HepG2 (cell line): ENCODE data around the gene RSAD1. TPM values are rescaled to one million over a fixed set of nuclear protein-coding genes. Genes with fewer than 3 reads are reported as not detected.
A peak's percentile ranks its signal among the peaks of the same experiment; 100 is the strongest.

Source experiments
- ATAC-seq: fragments of 200-7000 bp; cut with Tn5 transposase; 3 replicates; pipeline ENCODE4 v1.9.1; 2020; ENCODE audit warnings: mild to moderate bottlenecking, moderate library complexity
- BruUV-seq: library from RNA; stranded (reverse); fragments of 400-500 nt; replicated peaks from 2 replicates; lab custom pipeline; 2021; lab: Mats Ljungman, UMichigan
- CTCF ChIA-PET: fragments of 300-600 bp; formaldehyde crosslinking; extraction: SDS; loops from one replicate; lab custom pipeline; 2021; ENCODE audit warnings: low total read pairs, inconsistent platforms, low intra/inter-chr PET ratio; lab: Yijun Ruan, JAX
- POLR2A ChIA-PET: fragments of 350-600 bp; sonication (Branson Sonifier 250); formaldehyde crosslinking; loops from one replicate; lab custom pipeline; 2020; ENCODE audit warnings: antibody characterized with exemption, inconsistent platforms; lab: Yijun Ruan, JAX
- DNase-seq: peaks from one replicate; pipeline ENCODE4 v3.0.0-alpha.2; 2015; ENCODE audit warnings: low spot score
- FAIRE-seq: peaks from 3 replicates; lab custom pipeline; 2011; peaks lifted over from hg19 to GRCh38; lab: Jason Lieb, UNC
- H2AFZ ChIP-seq: one replicate; pipeline ENCODE4 v1.6.1; 2011; ENCODE audit warnings: low read length, inconsistent platforms
- H3K27ac ChIP-seq: fragments of 300-600 bp; 3 replicates; pipeline ENCODE4 v1.8.0; 2011; ENCODE audit warnings: mixed run types, mild to moderate bottlenecking, mixed read lengths, low read length, inconsistent platforms; ENCODE audit not compliant: insufficient read depth; ENCODE audit errors: extremely low read length
- H3K27me3 ChIP-seq, 2 experiments: fragments of 200-600 bp in 1 of 2; 2 replicates in 1 of 2; 3 replicates in 1 of 2; pipeline versions ENCODE4 v1.6.0 to v1.8.0; 2011; ENCODE audit warnings: low read length in 2 of 2, mild to moderate bottlenecking in 2 of 2, moderate library complexity in 2 of 2, inconsistent platforms in 1 of 2; ENCODE audit not compliant: insufficient read depth in 2 of 2, control insufficient read depth in 1 of 2
- H3K36me3 ChIP-seq, 2 experiments: fragments of 200-600 bp in 1 of 2; replicated peaks in 1 of 2; 2 replicates in 1 of 2; 3 replicates in 1 of 2; pipeline versions ENCODE4 v1.5.1 to v1.8.0; 2011; ENCODE audit warnings: low read length in 2 of 2, inconsistent platforms in 1 of 2; ENCODE audit not compliant: insufficient read depth in 2 of 2, control insufficient read depth in 1 of 2
- H3K4me1 ChIP-seq: 2 replicates; pipeline ENCODE4 v1.5.1; 2012; ENCODE audit warnings: low read length, inconsistent platforms; ENCODE audit not compliant: insufficient read depth
- H3K4me2 ChIP-seq: 2 replicates; pipeline ENCODE4 v1.6.0; 2011; ENCODE audit warnings: low read depth, low read length, inconsistent platforms
- H3K4me3 ChIP-seq, 3 experiments: fragments of 200-600 bp in 1 of 3; sonication (generic), shearing (Covaris generic) in 1 of 3; replicated peaks in 1 of 3; 2 replicates each; pipeline ENCODE4 v1.5.1; 2011 to 2016; ENCODE audit warnings: low read length in 3 of 3, inconsistent platforms in 2 of 3, low read depth in 2 of 3, mild to moderate bottlenecking in 2 of 3, control low read depth in 1 of 3, mixed read lengths in 1 of 3; ENCODE audit not compliant: insufficient read depth in 1 of 3
- H3K79me2 ChIP-seq: one replicate; pipeline ENCODE4 v1.6.1; 2011; ENCODE audit warnings: low read length, inconsistent platforms; ENCODE audit not compliant: insufficient read depth
- H3K9ac ChIP-seq: 2 replicates; pipeline ENCODE4 v1.6.0; 2011; ENCODE audit warnings: mild to moderate bottlenecking, low read depth, low read length, inconsistent platforms; ENCODE audit not compliant: insufficient read depth
- H3K9me3 ChIP-seq: 2 replicates; pipeline ENCODE4 v1.5.1; 2012; ENCODE audit warnings: mild to moderate bottlenecking, low read length
- H4K20me1 ChIP-seq: 2 replicates; pipeline ENCODE4 v1.6.0; 2011; ENCODE audit warnings: inconsistent platforms, mild to moderate bottlenecking, low read length, moderate library complexity; ENCODE audit not compliant: insufficient read depth
- PATZ1 ChIP-seq: sonication (generic); formaldehyde crosslinking; IDR thresholded peaks from 2 replicates; pipeline ENCODE4 v1.4.0; 2020; ENCODE audit warnings: missing genetic modification reagents
- REST ChIP-seq, 2 experiments: IDR thresholded peaks; 2 replicates each; pipeline ENCODE4 v1.6.1; 2011 to 2012; ENCODE audit warnings: low read length in 2 of 2, borderline replicate concordance in 1 of 2, low read depth in 1 of 2, mild to moderate bottlenecking in 1 of 2, moderate library complexity in 1 of 2
- ZFP36L1 ChIP-seq: sonication (generic); formaldehyde crosslinking; IDR thresholded peaks from 2 replicates; pipeline ENCODE4 v1.8.0; 2022; ENCODE audit warnings: mild to moderate bottlenecking, missing genetic modification reagents, moderate library complexity
- ZNF432 ChIP-seq: sonication (generic); formaldehyde crosslinking; IDR thresholded peaks from 2 replicates; pipeline ENCODE4 v1.5.0; 2020; ENCODE audit warnings: missing genetic modification reagents, mild to moderate bottlenecking, borderline replicate concordance
- ZNF557 ChIP-seq: sonication (generic); formaldehyde crosslinking; IDR thresholded peaks from 2 replicates; pipeline ENCODE4 v1.4.0; 2020; ENCODE audit warnings: missing genetic modification reagents
- ZNF652 ChIP-seq: IDR thresholded peaks from 2 replicates; pipeline ENCODE4 v1.6.1; 2016; ENCODE audit warnings: low read depth, borderline replicate concordance
- ZNF770 ChIP-seq: sonication (generic); formaldehyde crosslinking; IDR thresholded peaks from 2 replicates; pipeline ENCODE4 v1.5.0; 2020; ENCODE audit warnings: mild to moderate bottlenecking, missing genetic modification reagents
- WGBS: methylation state at CpG from one replicate; pipeline ENCODE4 v1.1.6; 2017; ENCODE audit warnings: low lambda C conversion rate; 5-methylcytosine and 5-hydroxymethylcytosine counted together
- in situ Hi-C: cut with HindIII; loops from 2 replicates; pipeline ENCODE4 v1.10.0; 2017; ENCODE audit warnings: low pct_unique_long_range_greater_than_20kb; ENCODE audit not compliant: extremely low pct_ligation_motif_present
- intact Hi-C: fragments of 100-400 bp; cut with micrococcal nuclease; formaldehyde crosslinking; loops from one replicate; pipeline ENCODE4 v1.10.0; 2022; ENCODE audit not compliant: unreplicated experiment
- polyA plus RNA-seq, 8 experiments: library from polyadenylated mRNA; depleted of rRNA in 3 of 8; stranded (reverse) in 7 of 8; unstranded in 1 of 8; fragments of >200 nt; fragmentation: Illumina TruSeq in 4 of 8; extraction: Trizol in 4 of 8; gene quantifications; 2 replicates each; pipeline versions ENCODE4 v1.2.1 to v1.2.3, GENCODE V29; 2011 to 2016; ENCODE audit warnings: low read depth in 4 of 8, missing spikeins in 1 of 8, mixed read lengths in 1 of 8; ENCODE audit not compliant: insufficient read depth in 1 of 8
- total RNA-seq, 5 experiments: library from RNA; depleted of rRNA; stranded (reverse); fragments of >200 nt; fragmentation: Illumina TruSeq; extraction: Trizol; gene quantifications; 2 replicates each; pipeline ENCODE4 v1.2.3, GENCODE V29; 2016; ENCODE audit warnings: low read depth in 1 of 5

Gene RSAD1
- total and polyA plus RNA-seq, 2 of the 13 experiments (the other 11 are each of a cell fraction or from before 2014, with no cell fraction given), result 22.7 to 27.7 TPM

GRCh38 chr17:50443505-50443974 lies 35.1 kb upstream of the RSAD1 start:
- no peak for ATAC-seq
- no peak for DNase-seq
- Histone ChIP-seq H3K4me1 (peaks cover 56% of the 10 kb centered on the region), H3K4me2 (no peak overlapping the region), H3K27ac (no peak overlapping the region), H3K4me3 (no peak overlapping the region), H3K27me3 (no peaks in the 10 kb centered on the region), H2AFZ (no peak overlapping the region), H3K79me2 (peaks cover 10% of the 10 kb centered on the region), H3K9me3 (no peaks in the 10 kb centered on the region), H4K20me1 (no peaks in the 10 kb centered on the region), H3K36me3 (peaks cover 3 to 6% of the 10 kb centered on the region in 2 experiments; a peak in 2 of 5 replicates), H3K9ac (no peak overlapping the region)
- ChIA-PET POLR2A (interaction anchor here (1.1 to 1.2 kb wide), 2 partner anchors 14 to 15 kb away, joined by 3 read pairs; no protein-coding TSS in a partner anchor), CTCF (no interaction called here)
- in situ Hi-C loops (no loop called here), intact Hi-C loops (no loop called here)
- BruUV-seq, result TSS peak; percentile 28
- no peak for FAIRE-seq
- TF ChIP-seq ZNF770 (CRISPR knock-in tag), result no peak
- TF ChIP-seq REST (IDR thresholded peaks at IDR 0.05; ENCODE audit: borderline replicate concordance in 1 of 2, low read depth in 1 of 2, low read length in 2 of 2), result no peak
- TF ChIP-seq ZFP36L1, result 0 out of 2 replicates have a peak, but pooled peaks have one; percentile 52
- TF ChIP-seq PATZ1 (CRISPR knock-in tag), result 0 out of 2 replicates have a peak, but pooled peaks have one; percentile 19
- TF ChIP-seq ZNF652, result peak; percentile 46; the same call in 1 of the 2 replicates
- TF ChIP-seq ZNF557 (CRISPR knock-in tag), result no peak
- TF ChIP-seq ZNF432 (CRISPR knock-in tag), result no peak
- WGBS, result 87% methylated on average over 3 of the region's 3 CpGs
